Sigmoid colon (tissue), 4 donors: ENCODE data around the gene POLN.

Experiments
- CTCF ChIP-seq, 4 experiments: fragments of 450-650 bp in 3 of 4; fragments of 200-600 bp in 1 of 4; IDR thresholded peaks; one replicate each; pipeline ENCODE4 v1.5.1; 2016 to 2019; ENCODE audit warnings: antibody characterized with exemption in 4 of 4, mild to moderate bottlenecking in 3 of 4, moderate library complexity in 2 of 4
- EP300 ChIP-seq, 4 donors: sonication (generic); formaldehyde crosslinking; IDR thresholded peaks; one replicate each; pipeline ENCODE4 v1.6.1; 2017; ENCODE audit warnings: antibody characterized with exemption in 4 of 4
- POLR2A ChIP-seq, 2 donors: fragments of 450-650 bp; IDR thresholded peaks; one replicate each; pipeline ENCODE4 v1.6.1; 2016; ENCODE audit warnings: antibody characterized with exemption in 2 of 2, mild to moderate bottlenecking in 2 of 2, moderate library complexity in 2 of 2

DNA sequence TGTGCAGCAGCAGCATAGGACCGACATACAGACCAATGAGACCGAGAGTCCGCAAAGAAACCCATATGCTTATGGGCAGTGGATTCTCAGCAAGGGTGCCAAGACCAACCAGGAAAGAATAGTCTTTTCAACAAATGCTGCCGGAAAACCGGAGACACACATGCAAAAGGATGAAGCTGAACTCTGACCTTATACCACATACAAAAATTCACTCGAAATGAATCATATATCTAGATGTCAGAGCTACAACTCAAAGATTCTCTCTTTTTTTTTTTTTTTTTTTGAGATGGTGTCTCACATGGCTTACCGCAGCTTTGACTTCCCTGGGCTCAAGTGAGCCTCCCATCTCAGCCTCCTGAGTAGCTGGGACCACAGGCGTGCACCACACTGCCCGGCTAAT is 36.0 kb upstream of the POLN start:
- TF ChIP-seq CTCF (IDR thresholded peaks at IDR 0.05): no peak
- no peak for TF ChIP-seq POLR2A (IDR thresholded peaks at IDR 0.05)
- no peak for TF ChIP-seq EP300 (IDR thresholded peaks at IDR 0.05)
